ENCODE measurements around the gene TMEM259.

Gene TMEM259

DNA sequence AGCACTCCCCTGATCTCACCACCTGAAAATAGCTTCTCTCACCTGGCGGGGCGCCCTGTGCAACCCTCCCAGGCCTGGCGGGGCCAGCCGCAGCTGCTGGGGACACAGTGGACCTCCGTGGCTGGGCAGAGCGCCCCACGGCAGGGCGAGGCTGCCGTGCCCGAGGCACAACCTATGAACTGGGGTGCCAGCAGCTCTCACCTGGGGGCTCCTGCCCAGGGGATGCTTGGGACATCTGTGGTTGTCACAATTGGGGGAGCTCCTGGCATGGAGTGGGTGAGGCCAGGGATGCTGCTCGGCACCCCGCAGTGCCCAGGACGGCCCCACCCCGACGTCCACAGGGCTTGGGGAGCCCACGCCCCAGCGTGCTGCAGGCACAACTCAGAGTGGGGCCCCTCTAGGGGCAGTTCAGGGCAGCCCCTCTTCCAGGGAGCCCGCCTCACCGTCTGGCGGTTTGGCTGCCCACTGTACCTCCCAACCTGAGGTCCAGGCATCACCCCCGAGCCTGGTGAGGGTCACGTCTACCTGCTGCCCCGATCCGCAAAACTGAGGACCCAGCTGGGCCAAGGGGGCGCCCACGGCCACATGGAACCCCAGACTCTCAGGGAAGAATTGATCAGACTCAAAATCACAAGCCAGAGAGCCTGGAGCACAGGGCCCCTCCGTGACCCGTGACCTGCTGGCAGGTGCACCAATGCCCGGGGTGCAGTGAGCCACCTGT is 5.7 kb downstream of the TMEM259 start:
- DNase-seq: no peak

DNA sequence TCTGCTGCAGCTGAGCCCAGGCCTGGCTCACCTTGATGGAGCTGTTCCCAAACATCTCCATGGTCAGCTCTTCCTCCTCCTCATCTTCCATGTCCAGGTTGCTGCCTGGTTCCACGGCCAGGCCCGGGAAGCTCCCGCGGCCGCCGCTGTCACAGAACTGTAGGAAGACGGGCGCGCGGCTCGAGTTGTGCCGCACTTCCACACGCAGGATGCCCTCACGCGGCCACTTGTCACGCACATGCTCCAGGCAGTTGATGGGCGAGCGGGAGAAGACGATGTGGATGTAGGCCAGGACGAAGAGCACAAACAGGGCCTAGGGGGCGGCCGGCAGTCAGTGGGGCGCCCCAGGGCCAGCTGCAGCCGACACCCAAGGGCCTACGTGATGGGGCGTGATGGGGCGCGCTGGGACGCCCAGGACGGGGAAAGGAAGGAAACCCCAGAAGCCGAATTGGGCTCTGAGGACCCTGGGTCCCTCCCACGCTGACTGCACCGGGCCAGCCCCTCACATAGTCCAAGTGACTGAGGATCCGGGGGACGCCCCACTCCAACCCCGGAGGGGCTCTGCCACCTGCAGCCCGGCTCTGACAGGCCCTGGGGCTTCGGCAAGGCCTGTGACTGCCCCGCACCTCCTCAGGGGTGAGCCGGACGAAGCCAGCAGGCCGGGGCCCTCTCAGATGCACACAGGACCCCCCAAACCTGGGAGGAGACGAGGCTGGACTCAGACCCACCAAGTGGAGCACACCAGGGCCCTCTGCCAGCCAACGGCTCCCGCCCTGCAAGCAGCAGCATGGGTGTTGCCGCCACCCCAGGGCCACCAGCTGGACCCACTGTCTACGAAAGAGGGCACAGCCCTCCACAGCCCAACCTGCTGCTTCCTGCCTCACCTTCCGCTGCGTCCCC is 6.5 kb downstream of the TMEM259 start:
- no peak for DNase-seq

GRCh38 chr19:1013218-1013617 is 7.7 kb downstream of the TMEM259 start:
- DNase-seq: no peak

DNA sequence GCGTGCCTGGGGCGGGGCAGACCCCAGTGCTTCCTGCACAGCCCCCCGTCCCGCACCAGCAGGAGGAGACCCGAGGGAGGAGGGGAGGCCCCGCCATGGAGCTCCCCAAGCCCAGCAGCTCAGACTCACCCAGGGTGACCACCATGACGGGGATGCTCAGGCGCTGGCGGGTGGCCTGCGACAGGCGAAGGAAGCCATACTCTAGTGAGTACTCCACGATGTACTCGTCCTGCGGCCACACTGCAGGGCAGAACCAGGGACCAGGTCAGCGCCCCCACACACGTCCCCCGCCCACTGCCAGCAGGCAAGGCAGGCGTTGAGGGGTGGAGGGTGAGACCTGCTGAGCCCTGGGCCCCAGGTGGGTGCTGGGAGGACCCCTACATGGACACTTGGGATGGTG is 8.6 kb downstream of the TMEM259 start:
- no peak for DNase-seq

DNA sequence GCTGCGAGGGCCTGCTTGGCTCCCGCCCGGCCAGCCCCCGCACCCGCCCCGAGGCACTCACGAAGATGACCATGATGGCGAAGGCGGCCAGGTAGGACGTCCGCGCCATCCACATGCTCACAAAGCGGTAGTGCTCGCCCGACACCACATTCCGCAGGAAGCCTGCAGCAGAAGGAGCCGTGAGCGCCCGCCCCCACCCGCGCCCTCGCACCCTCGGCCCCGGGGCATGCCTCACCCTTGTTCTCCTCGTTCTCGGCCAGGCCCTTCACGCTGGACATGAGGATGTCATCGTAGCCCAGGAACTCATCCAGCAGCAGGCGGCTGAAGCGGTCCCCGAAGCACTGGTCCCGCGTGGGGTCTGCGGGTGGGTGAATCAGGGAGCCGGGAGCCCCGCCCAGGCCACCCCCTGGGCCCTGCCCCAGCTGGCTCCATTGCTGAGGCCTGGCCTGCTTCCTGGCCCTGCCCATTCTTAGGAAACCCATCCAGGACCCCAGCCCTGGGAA is 9.0 kb downstream of the TMEM259 start:
- no peak for DNase-seq

GRCh38 chr19:1010586-1011510 is 10.1 kb downstream of the TMEM259 start:
- no peak for DNase-seq

GRCh38 chr19:1009981-1010538 is 10.9 kb downstream of the TMEM259 start:
- no peak for DNase-seq

DNA sequence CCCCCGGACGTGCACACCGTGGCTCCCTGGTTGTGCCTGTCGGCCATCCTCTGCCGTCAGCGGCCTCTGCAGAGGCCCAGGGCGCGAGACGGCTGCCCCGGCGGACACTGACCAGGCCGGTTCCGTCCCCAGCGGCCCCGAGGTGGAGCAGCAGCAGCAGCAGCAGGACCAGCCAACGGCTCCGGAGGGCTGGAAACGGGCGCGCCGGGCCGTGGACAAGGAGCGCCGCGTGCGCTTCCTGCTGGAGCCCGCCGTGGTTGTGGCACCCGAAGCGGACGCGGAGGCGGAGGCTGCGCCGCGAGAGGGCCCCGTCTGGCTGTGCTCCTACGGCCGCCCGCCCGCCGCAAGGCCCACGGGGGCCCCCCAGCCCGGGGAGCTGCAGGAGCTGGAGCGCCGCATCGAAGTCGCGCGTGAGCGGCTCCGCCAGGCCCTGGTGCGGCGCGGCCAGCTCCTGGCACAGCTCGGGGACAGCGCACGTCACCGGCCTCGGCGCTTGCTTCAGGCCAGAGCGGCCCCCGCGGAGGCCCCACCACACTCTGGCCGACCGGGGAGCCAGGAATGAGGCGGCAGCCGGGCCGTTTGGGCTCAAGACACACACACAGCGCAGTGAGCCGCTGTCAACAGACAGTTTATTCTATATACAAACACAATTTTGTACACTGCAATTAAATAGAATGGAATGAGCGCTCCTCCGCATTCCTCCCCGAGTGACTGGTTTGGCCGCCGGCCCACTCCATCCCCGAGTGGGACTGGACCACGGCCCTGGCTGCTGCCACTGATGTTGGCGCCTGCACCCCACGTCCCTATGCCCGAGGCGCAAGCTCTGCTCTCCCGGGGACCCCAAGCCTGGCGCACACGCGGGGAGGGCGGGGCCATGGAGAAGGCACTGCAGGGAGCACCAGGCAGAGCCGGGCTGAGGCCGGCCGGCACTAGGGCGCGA is 11.6 kb downstream of the TMEM259 start:
- DNase-seq: no peak

GRCh38 chr19:1008268-1009040 is 12.5 kb downstream of the TMEM259 start:
- DNase-seq: no peak

- no peak for DNase-seq
These were observed 13.3 kb downstream of the TMEM259 start for GRCh38 chr19:1007399-1008251.

DNA sequence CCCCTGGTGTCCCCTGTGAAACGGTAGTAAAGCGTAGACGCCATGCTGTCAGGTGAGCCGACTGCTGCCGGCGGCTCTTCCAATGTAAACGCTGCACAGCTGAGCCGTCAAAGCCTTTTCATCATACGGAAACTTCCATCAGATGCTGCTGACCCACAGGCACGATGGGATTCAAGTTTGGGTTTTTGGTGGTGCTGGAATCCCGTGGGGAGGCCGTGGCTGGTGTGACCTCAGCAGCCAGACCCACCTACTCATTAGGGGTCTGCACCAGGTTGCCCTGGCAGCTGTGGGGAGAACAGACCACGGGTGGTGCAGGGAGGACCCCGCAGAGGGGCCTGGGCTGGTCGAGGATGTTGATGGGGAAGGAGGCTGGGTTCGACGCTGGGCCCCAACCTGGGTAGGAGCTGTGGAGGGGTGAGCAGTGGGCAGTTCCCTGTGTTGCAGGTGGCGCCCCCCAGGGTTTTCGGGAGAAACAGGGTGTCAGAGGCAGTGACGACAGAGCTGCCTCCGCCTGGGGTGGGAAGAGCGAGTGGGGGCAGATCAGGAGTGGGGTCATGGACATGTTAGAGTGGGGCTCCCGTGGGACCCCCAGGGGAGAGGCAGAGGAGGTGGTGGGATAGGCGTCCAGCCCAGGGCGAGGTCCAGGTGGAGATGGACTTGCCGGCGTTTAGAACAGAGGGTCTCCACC is 14.1 kb downstream of the TMEM259 start:
- no peak for DNase-seq

DNA sequence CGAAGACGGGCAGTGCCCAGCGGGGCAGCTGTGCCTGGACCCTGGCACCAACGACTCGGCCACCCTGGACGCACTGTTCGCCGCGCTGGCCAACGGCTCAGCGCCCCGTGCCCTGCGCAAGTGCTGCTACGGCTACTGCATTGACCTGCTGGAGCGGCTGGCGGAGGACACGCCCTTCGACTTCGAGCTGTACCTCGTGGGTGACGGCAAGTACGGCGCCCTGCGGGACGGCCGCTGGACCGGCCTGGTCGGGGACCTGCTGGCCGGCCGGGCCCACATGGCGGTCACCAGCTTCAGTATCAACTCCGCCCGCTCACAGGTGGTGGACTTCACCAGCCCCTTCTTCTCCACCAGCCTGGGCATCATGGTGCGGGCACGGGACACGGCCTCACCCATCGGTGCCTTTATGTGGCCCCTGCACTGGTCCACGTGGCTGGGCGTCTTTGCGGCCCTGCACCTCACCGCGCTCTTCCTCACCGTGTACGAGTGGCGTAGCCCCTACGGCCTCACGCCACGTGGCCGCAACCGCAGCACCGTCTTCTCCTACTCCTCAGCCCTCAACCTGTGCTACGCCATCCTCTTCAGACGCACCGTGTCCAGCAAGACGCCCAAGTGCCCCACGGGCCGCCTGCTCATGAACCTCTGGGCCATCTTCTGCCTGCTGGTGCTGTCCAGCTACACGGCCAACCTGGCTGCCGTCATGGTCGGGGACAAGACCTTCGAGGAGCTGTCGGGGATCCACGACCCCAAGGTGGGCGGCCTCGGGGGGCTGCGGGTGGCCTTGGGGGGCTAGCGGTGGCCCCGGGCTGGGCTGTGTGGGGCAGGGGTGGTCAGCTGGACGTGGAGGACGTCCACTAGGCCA is 15.9 kb downstream of the TMEM259 start:
- no peak for DNase-seq

- DNase-seq: no peak
These were observed 16.6 kb downstream of the TMEM259 start for GRCh38 chr19:1004204-1004802.

DNA sequence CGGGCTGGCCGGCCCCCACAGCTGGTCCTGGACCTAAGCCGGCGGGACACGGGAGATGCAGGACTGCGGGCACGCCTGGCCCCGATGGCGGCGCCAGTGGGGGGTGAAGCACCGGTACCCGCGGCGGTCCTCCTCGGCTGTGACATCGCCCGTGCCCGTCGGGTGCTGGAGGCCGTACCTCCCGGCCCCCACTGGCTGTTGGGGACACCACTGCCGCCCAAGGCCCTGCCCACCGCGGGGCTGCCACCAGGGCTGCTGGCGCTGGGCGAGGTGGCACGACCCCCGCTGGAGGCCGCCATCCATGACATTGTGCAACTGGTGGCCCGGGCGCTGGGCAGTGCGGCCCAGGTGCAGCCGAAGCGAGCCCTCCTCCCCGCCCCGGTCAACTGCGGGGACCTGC is 17.6 kb downstream of the TMEM259 start:
- no peak for DNase-seq

DNA sequence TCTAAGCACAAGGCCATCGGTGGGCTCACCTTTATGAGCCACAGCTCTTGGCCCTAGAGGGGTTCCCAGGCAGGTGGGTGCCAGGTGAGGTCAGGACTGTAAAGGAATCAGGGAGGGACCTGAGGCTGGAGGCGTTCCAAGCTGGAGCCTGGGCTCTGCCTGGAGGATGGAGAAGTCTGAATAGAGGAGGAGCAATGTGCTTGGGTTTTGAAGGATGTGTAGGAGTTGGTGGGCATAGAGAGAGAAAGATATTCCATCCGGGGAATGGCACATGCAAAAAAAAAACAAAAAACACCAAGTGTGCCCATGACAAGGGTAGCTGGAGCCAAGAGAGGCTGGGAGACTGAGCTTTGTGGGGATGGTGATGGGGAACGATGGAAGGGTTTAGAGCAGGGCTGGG is 18.3 kb downstream of the TMEM259 start:
- DNase-seq: no peak

DNA sequence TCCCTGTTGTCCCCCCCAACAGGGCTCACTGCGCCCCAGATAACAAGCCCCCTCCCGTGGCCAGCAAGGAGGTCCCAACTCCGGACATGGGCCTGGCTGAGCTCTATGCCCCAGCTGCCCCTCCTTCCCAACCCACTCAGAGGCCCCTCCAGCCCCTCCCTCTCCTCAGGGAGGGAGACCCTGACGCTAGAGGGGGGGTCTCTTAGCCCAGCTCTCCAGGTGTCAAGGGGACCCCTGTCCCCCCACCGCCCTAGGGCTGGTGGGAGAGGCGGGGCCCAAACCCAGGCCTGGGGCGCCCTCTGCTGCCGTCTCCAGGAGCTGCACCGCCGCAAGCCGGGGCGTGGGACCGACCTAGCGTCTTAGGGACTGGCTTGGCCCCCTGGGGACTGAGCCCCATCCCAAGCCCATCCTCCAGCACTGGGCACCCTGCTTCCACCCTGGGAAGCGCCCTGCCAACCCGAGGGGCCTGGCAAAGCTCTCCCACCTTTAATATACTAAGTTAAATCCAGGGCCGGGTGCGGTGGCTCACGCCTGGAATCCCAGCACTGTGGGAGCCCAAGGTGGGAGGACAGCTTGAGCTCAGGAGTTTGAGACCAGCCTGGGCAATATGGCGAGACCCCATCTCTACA is 19.3 kb downstream of the TMEM259 start:
- DNase-seq: peak in 1 of 2 experiments; percentile 40
